ENCODE measurements around the gene RAB2B.

RAB2B gene

DNA sequence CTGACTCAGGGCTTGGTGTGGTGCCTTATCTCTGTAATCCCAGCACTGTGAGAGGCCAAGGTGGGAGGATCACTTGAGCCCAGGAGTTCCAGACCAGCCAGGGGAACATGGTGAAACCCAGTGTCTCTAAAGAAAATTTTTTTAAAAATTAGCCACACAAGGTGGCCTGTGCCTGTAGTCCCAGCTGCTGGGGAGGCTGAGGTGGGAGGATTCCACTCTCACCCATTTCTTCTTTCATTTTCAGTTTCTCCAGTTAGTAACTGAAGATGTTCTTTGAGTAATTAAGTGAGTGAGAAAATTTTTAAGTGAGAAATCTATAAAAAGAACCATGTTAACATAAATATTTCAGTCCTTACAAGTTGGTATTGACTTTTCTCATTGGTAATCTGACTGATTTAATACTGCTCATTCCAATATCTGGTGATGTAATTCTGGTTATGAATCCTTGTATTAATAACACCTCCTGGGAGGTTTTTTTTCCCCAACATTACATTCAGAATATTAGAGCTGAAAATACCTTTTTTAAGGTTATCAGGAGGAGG is 28.3 kb upstream of the RAB2B start:
- intact Hi-C loops (cut with micrococcal nuclease), result no loop called here
- peaks cover 71% of the 10 kb centered on the region for H3K36me3 Mint-ChIP-seq (ENCODE audit: low read depth)
- H3K4me1 Mint-ChIP-seq (ENCODE audit: low read depth), result peaks cover 13% of the 10 kb centered on the region
- no peaks in the 10 kb centered on the region for H3K27me3 Mint-ChIP-seq
- H3K4me3 Mint-ChIP-seq, result no peak overlapping the region
- H3K9me3 Mint-ChIP-seq, result no peaks in the 10 kb centered on the region
- no peak overlapping the region for H3K27ac Mint-ChIP-seq

GRCh38 chr14:21503376-21503775 is 26.6 kb upstream of the RAB2B start:
- Mint-ChIP-seq H3K27ac (no peak overlapping the region), H3K4me1 (ENCODE audit: low read depth) (no peaks in the 10 kb centered on the region), H3K4me3 (no peak overlapping the region), H3K9me3 (no peaks in the 10 kb centered on the region), H3K27me3 (no peaks in the 10 kb centered on the region), H3K36me3 (ENCODE audit: low read depth) (peaks cover 77% of the 10 kb centered on the region)
- intact Hi-C loops (cut with micrococcal nuclease), result no loop called here

DNA sequence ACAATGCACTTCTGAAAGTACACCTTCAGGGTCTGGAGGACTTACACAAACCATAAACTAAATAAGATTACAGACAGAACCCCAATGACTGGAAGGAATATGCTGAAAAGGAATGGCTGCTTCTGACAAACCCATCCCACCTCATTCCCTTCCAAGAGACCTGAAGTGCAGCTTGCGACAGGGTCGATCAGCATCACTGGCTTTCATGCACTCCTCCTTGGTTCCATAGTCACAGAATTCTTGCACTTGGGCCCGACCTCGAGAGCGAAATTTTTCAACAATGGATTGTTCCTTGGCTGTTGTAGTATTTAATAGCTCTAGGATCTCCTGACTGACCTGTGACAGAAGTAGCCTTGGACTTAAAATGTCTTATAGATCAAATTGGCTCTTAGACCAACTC is 24.8 kb upstream of the RAB2B start:
- no peaks in the 10 kb centered on the region for H3K9me3 Mint-ChIP-seq
- H3K36me3 Mint-ChIP-seq (ENCODE audit: low read depth), result peaks cover 81% of the 10 kb centered on the region
- intact Hi-C loops (cut with micrococcal nuclease), result no loop called here
- no peak overlapping the region for H3K27ac Mint-ChIP-seq
- H3K27me3 Mint-ChIP-seq, result no peaks in the 10 kb centered on the region
- H3K4me3 Mint-ChIP-seq, result no peak overlapping the region
- no peaks in the 10 kb centered on the region for H3K4me1 Mint-ChIP-seq (ENCODE audit: low read depth)

DNA sequence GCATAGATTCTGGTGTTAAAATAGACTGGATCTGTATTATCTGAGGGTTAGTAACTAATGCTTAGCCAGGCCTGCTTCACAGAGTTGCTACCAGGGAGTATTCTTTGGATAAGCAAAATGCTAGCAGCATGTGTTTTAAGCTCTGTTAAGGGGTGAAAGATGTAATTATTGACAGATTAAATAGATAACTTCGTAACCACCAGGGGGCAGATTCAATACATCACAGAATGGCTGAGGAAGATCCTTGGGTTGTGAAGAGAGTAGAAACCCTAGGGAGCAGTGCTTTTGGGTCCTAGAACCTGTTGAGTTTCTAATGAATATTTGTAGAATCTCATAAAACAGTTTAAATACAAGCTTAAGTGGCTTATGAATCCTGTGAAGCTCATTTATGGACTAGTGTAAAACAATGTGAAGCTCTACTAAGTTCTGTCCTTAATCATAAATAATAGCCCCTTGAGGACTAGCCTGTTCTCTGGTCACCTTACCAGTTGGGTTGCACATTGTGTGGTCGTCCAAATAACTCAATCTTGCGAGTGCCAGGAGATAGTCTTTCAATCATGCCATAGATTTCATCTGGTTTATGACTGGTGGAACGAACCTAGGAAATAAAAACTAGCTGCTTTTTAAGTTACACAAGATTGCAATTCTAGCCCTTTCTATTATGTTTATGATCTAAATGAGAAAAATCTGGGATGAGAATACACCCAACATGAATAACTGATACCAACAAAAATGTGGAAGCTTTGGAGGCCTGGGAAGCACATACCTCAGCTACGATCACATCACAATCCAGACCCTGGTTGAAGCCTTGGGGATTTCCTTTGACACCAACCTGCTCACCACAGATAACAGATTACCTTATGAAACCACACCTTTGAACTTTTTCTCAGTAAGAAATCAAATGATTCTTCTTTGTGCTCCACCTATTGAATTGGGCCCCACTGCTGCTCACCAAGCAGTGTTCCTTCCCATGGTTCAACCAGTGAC is 22.1 kb upstream of the RAB2B start:
- H3K27me3 Mint-ChIP-seq, result no peaks in the 10 kb centered on the region
- intact Hi-C loops (cut with micrococcal nuclease), result loop anchor here (1.0 kb wide), 1 partner anchor 58 kb away; no protein-coding TSS in a partner anchor
- no peak overlapping the region for H3K27ac Mint-ChIP-seq
- H3K4me1 Mint-ChIP-seq (ENCODE audit: low read depth), result no peaks in the 10 kb centered on the region
- H3K36me3 Mint-ChIP-seq (ENCODE audit: low read depth), result peaks cover 100% of the 10 kb centered on the region
- H3K4me3 Mint-ChIP-seq, result no peak overlapping the region
- no peaks in the 10 kb centered on the region for H3K9me3 Mint-ChIP-seq

DNA sequence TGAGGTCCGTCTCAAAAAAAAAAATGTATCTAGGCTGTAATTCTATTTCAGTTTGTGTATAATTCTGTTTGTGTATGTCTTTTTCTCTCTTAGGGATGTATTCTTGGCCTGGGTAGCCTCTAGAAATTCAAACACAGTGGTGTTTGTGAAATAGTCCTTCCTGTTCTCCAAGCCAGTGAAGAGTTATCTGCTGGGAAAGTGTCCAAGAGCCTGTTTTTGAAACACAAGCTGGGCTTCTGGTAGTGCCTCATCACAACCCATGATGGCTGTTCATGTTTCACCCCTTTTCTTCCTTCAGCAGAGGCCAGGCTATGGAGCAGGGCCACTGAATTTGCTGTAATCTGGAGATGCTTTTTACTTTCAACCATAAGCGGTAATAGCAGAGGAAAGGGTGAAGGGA is 19.7 kb upstream of the RAB2B start:
- H3K27ac Mint-ChIP-seq, result no peak overlapping the region
- H3K9me3 Mint-ChIP-seq, result no peaks in the 10 kb centered on the region
- no peaks in the 10 kb centered on the region for H3K27me3 Mint-ChIP-seq
- H3K4me3 Mint-ChIP-seq, result no peak overlapping the region
- no peaks in the 10 kb centered on the region for H3K4me1 Mint-ChIP-seq (ENCODE audit: low read depth)
- H3K36me3 Mint-ChIP-seq (ENCODE audit: low read depth), result peaks cover 100% of the 10 kb centered on the region
- intact Hi-C loops (cut with micrococcal nuclease), result no loop called here

GRCh38 chr14:21494902-21495762 is 18.4 kb upstream of the RAB2B start:
- Mint-ChIP-seq H3K4me3 (no peak overlapping the region), H3K36me3 (ENCODE audit: low read depth) (peaks cover 100% of the 10 kb centered on the region), H3K9me3 (no peaks in the 10 kb centered on the region), H3K4me1 (ENCODE audit: low read depth) (no peaks in the 10 kb centered on the region), H3K27ac (no peak overlapping the region), H3K27me3 (no peaks in the 10 kb centered on the region)
- intact Hi-C loops (cut with micrococcal nuclease), result no loop called here

DNA sequence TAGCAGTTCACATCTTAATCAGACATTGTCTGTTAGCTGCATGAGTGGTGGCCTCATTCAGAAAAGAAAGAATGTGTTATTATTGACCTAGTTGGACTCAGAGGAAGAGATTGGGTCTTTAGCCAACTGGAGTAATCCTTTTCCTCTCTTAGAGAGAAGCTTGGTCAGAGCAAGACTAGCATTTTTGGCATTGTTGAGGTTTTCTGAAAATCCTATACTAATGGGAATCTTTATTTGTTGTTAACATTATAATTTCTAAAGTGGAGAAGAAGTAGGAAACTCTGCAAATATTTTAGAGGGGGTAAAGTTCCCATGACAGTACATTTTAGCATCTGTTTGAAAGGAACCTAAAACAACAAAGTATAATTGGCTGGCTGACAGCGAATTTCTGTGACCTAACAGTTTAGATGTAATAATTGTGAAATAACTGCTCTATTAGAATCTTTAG is 9.9 kb upstream of the RAB2B start:
- intact Hi-C loops (cut with micrococcal nuclease), result no loop called here
- Mint-ChIP-seq H3K27ac (no peak overlapping the region), H3K9me3 (no peaks in the 10 kb centered on the region), H3K4me1 (ENCODE audit: low read depth) (no peaks in the 10 kb centered on the region), H3K36me3 (ENCODE audit: low read depth) (peaks cover 80% of the 10 kb centered on the region), H3K27me3 (no peaks in the 10 kb centered on the region), H3K4me3 (no peak overlapping the region)

DNA sequence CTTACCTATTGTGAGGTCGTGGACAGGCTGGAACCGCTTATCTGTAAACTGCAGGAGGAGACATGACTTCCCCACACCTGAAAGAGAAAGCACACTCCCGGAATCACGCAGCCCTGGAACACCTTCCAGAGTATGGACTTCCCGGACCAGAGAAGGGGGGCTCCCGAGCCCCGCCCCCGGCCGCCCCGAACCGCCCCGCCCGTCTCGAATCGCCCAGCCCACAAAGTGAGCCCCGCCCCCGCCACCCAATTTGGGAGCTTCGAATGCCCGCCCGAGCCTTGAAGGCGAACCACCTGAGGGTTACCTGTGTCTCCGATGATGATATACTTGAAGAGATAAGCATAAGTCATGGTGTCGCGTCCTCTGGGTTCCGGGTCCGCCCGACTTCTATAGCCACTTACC is 235 bp downstream of the RAB2B start:
- peaks cover 27% of the 10 kb centered on the region for H3K4me1 Mint-ChIP-seq (ENCODE audit: low read depth)
- H3K36me3 Mint-ChIP-seq (ENCODE audit: low read depth), result peaks cover 60% of the 10 kb centered on the region
- intact Hi-C loops (cut with micrococcal nuclease), result loop anchor here (2.0 kb wide), 1 partner anchor 40 kb away; no protein-coding TSS in a partner anchor
- no peaks in the 10 kb centered on the region for H3K27me3 Mint-ChIP-seq
- no peaks in the 10 kb centered on the region for H3K9me3 Mint-ChIP-seq
- H3K27ac Mint-ChIP-seq, result peak overlapping the region; percentile 99
- peak overlapping the region; percentile 100 for H3K4me3 Mint-ChIP-seq

GRCh38 chr14:21475767-21476522 is 814 bp downstream of the RAB2B start:
- peaks cover 27% of the 10 kb centered on the region for H3K4me1 Mint-ChIP-seq (ENCODE audit: low read depth)
- intact Hi-C loops (cut with micrococcal nuclease), result loop anchor here (2.0 kb wide), 1 partner anchor 39 kb away; no protein-coding TSS in a partner anchor

DNA sequence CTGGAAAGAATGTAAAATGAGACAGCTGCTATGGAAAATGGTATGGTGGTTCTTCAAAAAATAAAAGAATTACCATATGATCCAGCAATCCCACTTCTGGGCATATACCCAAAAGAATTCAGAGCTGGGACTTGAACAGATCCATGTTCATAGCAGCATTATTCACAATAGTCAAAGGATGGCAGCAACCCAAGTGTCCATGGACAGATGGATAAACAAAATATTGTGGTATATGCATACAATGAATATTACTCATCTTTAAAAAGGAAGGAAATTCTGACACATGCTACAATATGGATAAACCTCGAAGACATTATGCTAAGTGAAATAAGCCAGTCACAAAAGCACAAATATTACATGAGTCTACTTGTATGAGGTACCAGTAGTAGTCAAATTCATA is 9.1 kb downstream of the RAB2B start:
- intact Hi-C loops (cut with micrococcal nuclease), result no loop called here
- Mint-ChIP-seq H3K36me3 (ENCODE audit: low read depth) (peaks cover 86% of the 10 kb centered on the region), H3K27me3 (no peaks in the 10 kb centered on the region), H3K4me3 (no peak overlapping the region), H3K9me3 (no peaks in the 10 kb centered on the region), H3K4me1 (ENCODE audit: low read depth) (peaks cover under 1% of the 10 kb centered on the region), H3K27ac (no peak overlapping the region)

More at GRCh38 chr14:21475767-21476522, 814 bp downstream of the RAB2B start:
- peak overlapping the region; percentile 99 for H3K27ac Mint-ChIP-seq
- peaks cover 60% of the 10 kb centered on the region for H3K36me3 Mint-ChIP-seq (ENCODE audit: low read depth)
- H3K9me3 Mint-ChIP-seq, result no peaks in the 10 kb centered on the region
- peak overlapping the region; percentile 100 for H3K4me3 Mint-ChIP-seq
- no peaks in the 10 kb centered on the region for H3K27me3 Mint-ChIP-seq

- Mint-ChIP-seq H3K9me3 (no peaks in the 10 kb centered on the region), H3K27ac (peak within 1 kb of the TSS; percentile 97), H3K4me3 (peak within 1 kb of the TSS; percentile 90), H3K4me1 (ENCODE audit: low read depth) (peaks cover 24% of the 10 kb centered on the region), H3K36me3 (ENCODE audit: low read depth) (peaks cover 52% of the 10 kb centered on the region), H3K27me3 (no peaks in the 10 kb centered on the region)
- intact Hi-C loops (cut with micrococcal nuclease), result loop anchor here (1.0 kb wide), 3 partner anchors 19 to 72 kb away; partner anchors contain the start of genes SUPT16H and TOX4
Measured at GRCh38 chr14:21455912-21456667, 20.7 kb downstream of the RAB2B start, which contains the start of gene CHD8. CHD8 (minus strand) TSS chr14:21456123; CDS start chr14:21431643, 24,480 bp downstream.

- intact Hi-C loops (cut with micrococcal nuclease), result no loop called here
- Mint-ChIP-seq H3K36me3 (ENCODE audit: low read depth) (peaks cover 46% of the 10 kb centered on the region), H3K4me3 (peak overlapping the region; percentile 90), H3K9me3 (no peaks in the 10 kb centered on the region), H3K27me3 (no peaks in the 10 kb centered on the region), H3K4me1 (ENCODE audit: low read depth) (peaks cover 25% of the 10 kb centered on the region), H3K27ac (peak overlapping the region; percentile 97)
Measured at GRCh38 chr14:21455592-21455911, 21.2 kb downstream of the RAB2B start.
